Fibroblast of the aortic adventitia (primary cell): Measurements from ENCODE around the gene TGFB1I1. TPM values are rescaled to one million over a fixed set of nuclear protein-coding genes. Genes with fewer than 3 reads are reported as not detected.
A peak's percentile ranks its signal among the peaks of the same experiment; 100 is the strongest.

Source experiments
- DNase-seq: peaks from one replicate; pipeline ENCODE4 v3.0.0-alpha.2; 2010; ENCODE audit warnings: low read depth
- H3K4me3 ChIP-seq: 2 replicates; pipeline ENCODE4 v1.5.1; 2011; ENCODE audit warnings: low read depth, mild to moderate bottlenecking, control low read depth, low read length, moderate library complexity
- CTCF ChIP-seq: IDR thresholded peaks from 2 replicates; pipeline ENCODE4 v1.5.1; 2011; ENCODE audit warnings: mild to moderate bottlenecking, low read length, control low read depth, inconsistent platforms; ENCODE audit not compliant: insufficient read depth
- total RNA-seq: library from RNA; depleted of rRNA; stranded (reverse); fragments of >200 nt; gene quantifications from 2 replicates; pipeline ENCODE4 v1.2.3, GENCODE V29; 2012; ENCODE audit warnings: low replicate concordance

TGFB1I1 gene
- total RNA-seq, 1 donor: 56.7 TPM

GRCh38 chr16:31507617-31507928 lies 35.6 kb downstream of the TGFB1I1 start:
- peak overlapping the region; percentile 94 for H3K4me3 ChIP-seq
- no peak for DNase-seq
- TF ChIP-seq CTCF: no peak

GRCh38 chr16:31507929-31508705 lies 36.2 kb downstream of the TGFB1I1 start, which contains the start of gene RUSF1:
RUSF1 (minus strand) TSS chr16:31508391; CDS start chr16:31508373, 18 bp downstream.
- no peak for TF ChIP-seq CTCF
- peak; percentile 85 for DNase-seq
- peak within 1 kb of the TSS; percentile 94 for H3K4me3 ChIP-seq

DNA sequence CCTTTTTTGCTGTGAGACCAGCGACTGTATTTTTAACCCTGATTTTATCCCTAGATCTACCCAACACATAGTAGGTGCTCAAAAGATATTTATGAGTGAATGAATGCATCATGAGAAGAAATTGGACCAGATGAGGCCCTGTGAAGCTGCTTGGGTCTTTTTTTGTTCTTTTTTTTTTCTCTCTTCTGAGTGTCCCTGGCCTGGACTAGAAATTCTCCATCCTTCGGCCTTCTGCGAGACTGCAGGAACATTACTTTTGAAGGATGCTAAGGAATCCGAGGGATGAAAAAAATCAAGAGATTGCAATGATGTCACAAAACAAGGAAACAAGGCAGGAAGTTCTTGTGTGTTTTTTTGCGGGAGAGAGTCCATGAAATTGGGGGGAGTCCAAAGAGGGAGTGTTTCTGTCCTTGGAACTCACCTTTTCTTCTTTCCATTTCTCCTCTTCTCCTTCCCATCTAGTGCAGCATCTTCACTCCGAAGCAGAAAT lies 36.8 kb downstream of the TGFB1I1 start:
- peak; percentile 69 for DNase-seq
- TF ChIP-seq CTCF: no peak
- peak overlapping the region; percentile 94 for H3K4me3 ChIP-seq

DNA sequence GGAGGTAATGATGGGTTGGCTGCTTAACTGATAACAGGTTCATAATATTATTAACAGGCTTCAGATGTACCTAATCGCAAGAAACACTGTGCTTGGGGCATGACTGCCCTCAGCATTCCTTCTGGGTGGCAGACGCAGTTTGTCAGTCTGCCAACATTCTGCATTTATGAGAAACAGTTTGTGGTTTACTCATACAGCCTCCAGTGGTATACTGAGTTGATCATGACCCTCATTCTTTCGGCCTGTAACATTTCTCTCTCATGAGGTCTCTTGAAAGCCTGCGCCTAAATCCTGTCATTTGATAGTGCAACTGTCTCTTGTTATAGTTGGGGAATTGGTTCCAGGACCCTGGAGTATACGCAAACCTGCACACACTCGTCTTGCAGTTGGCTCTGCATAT lies 41.2 kb downstream of the TGFB1I1 start:
- peak; percentile 5 for DNase-seq
- H3K4me3 ChIP-seq: no peak overlapping the region
- TF ChIP-seq CTCF: no peak

DNA sequence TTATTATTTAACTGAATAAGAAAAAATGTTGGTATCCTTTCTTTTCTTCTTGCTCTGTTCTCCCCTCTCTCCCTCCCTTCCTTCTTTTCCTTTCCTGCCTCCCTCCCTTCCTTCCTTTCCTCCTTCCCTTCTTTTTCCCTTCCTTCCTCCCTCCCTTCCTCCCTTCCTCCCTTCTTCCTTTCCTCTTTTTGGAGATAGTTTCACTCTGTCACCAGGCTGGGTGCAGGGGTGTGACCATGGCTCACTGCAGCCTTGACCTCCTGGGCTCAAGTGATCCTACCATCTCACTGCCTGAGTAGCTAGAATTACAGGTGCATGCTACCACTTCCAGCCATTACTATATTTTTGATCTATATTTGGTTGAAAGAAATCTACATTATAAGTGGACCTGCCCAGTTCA lies 41.9 kb downstream of the TGFB1I1 start:
- no peak overlapping the region for H3K4me3 ChIP-seq
- DNase-seq: no peak
- no peak for TF ChIP-seq CTCF

DNA sequence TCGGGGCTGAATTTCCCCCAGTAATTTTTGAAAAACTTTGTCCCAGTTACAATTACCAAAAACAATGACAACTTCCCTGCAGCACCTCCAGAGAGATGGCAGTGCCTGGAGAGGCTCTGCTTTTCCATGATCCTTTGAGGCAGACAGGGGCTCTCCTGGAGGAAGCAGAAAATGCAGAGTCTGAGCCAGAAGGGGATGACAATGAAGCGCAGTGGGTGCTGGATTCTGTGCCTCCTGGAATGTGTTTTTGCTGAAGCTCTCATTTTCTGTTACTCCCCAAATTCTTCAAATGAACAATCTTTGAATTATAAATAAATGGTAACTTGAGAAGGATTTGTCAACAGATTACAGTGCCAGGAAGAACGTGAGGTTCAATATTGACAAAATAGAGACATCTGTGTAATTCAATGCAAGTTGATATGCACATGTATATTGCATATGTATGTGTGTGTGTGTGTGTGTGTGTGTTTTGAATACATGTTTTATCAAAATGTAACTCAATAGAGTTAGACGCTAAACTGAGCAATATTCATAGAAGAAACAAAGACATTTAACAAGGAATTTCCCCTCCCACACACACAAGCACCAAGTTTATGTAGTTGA lies 45.9 kb downstream of the TGFB1I1 start:
- no peak for DNase-seq
- no peak for TF ChIP-seq CTCF
- no peak overlapping the region for H3K4me3 ChIP-seq
